Measurements from ENCODE around the gene PTPRD. TPM values are rescaled to one million over a fixed set of nuclear protein-coding genes. Genes with fewer than 3 reads are reported as not detected.

Gene PTPRD
- polyA plus RNA-seq, 4 donors = 2.1 to 5.6 (median 3.9) TPM

DNA sequence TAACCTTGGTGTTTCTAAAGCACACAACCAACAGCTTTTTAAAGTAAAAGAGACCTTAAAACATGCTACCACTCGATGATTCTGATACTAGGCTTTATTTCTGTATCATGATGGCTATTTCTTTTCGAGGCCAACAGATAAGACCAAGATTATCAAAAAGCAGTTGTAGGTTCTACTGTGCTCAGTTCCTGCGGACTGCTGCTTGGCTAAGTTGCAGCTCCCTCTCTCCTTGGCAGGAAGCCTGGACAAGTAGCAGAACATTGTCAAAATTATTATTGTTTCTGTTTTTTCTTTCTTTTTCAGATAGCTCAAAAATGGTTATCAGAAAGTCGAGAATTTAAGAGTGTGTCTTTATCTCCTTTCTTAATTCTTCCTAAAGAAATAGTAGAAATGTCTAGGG is 607.6 kb downstream of the PTPRD start:
- H3K36me3 ChIP-seq (ENCODE audit: control insufficient read depth in 3 of 3, insufficient read depth in 2 of 3, low read depth in 1 of 3, low read length in 3 of 3) = no peaks in the 10 kb centered on the region
- FAIRE-seq (no peak), DNase-seq (no peak)
- no peaks in the 10 kb centered on the region for H3K4me1 ChIP-seq (ENCODE audit: control insufficient read depth in 3 of 3, insufficient read depth in 2 of 3, low read depth in 1 of 3, low read length in 2 of 3)
- no peaks in the 10 kb centered on the region for H3K9me3 ChIP-seq (ENCODE audit: control insufficient read depth in 2 of 2, insufficient read depth in 1 of 2, low read depth in 1 of 2, low read length in 1 of 2)
- no peak overlapping the region for H3K4me3 ChIP-seq (ENCODE audit: low read depth in 1 of 3, low read length in 3 of 3)
- 27 to 39% (median 35%) methylated on average over 4 of the region's 4 CpGs for WGBS, 3 donors
- H3K27ac ChIP-seq (ENCODE audit: low read depth in 1 of 3, low read length in 2 of 3) = no peak overlapping the region
- no peaks in the 10 kb centered on the region for H3K27me3 ChIP-seq (ENCODE audit: control insufficient read depth in 3 of 3, insufficient read depth in 3 of 3, low read length in 3 of 3)

DNA sequence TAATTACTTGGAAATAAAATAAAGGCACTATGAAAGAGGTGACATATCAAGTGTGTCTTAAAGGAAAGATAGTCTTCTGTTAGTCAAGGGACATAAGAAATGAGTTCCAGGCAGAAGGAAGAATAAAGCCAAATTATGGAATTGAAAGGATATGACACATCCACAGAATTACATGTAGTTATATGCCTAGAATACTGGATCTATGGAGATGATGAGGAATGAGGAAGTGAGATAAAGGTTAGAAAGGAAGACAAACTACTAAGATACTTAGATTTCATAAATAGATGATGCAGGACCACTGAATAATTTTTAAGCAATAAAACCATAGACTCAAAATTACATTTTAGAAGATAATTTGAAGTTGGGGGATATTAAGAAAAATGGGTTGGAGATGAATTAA is 609.8 kb downstream of the PTPRD start:
- H3K4me3 ChIP-seq (ENCODE audit: low read depth in 1 of 3, low read length in 3 of 3) = no peak overlapping the region
- H3K36me3 ChIP-seq (ENCODE audit: control insufficient read depth in 3 of 3, insufficient read depth in 2 of 3, low read depth in 1 of 3, low read length in 3 of 3) = no peaks in the 10 kb centered on the region
- H3K9me3 ChIP-seq (ENCODE audit: control insufficient read depth in 2 of 2, insufficient read depth in 1 of 2, low read depth in 1 of 2, low read length in 1 of 2) = no peaks in the 10 kb centered on the region
- FAIRE-seq = no peak
- no peak for DNase-seq
- H3K27ac ChIP-seq (ENCODE audit: low read depth in 1 of 3, low read length in 2 of 3) = no peak overlapping the region
- H3K4me1 ChIP-seq (ENCODE audit: control insufficient read depth in 3 of 3, insufficient read depth in 2 of 3, low read depth in 1 of 3, low read length in 2 of 3) = no peaks in the 10 kb centered on the region
- no peaks in the 10 kb centered on the region for H3K27me3 ChIP-seq (ENCODE audit: control insufficient read depth in 3 of 3, insufficient read depth in 3 of 3, low read length in 3 of 3)

DNA sequence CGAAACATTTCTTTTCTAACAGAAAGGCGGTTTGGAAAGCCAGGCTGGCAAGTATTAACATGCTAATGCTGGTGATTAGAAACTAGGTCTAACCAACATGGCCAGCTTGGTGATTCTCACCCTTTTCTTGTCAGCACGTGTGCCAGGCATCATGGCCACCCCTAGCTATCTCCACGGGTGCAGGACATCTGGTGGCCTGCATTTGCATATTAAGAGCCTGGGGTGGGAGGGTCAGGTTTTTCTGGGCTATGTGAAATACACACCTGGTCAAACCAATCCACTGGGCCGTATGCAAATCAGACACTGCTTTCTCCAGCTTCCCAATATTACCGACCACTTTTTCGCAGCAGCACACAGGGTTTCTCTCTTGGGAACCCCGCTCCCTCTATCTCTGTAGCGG is 612.1 kb downstream of the PTPRD start:
- no peaks in the 10 kb centered on the region for H3K4me1 ChIP-seq (ENCODE audit: control insufficient read depth in 3 of 3, insufficient read depth in 2 of 3, low read depth in 1 of 3, low read length in 2 of 3)
- no peaks in the 10 kb centered on the region for H3K9me3 ChIP-seq (ENCODE audit: control insufficient read depth in 2 of 2, insufficient read depth in 1 of 2, low read depth in 1 of 2, low read length in 1 of 2)
- no peak overlapping the region for H3K4me3 ChIP-seq (ENCODE audit: low read depth in 1 of 3, low read length in 3 of 3)
- FAIRE-seq = no peak
- 75 to 83% (median 82%) methylated on average over 9 of the region's 9 CpGs for WGBS, 3 donors
- no peak for DNase-seq
- H3K27me3 ChIP-seq (ENCODE audit: control insufficient read depth in 3 of 3, insufficient read depth in 3 of 3, low read length in 3 of 3) = no peaks in the 10 kb centered on the region
- no peaks in the 10 kb centered on the region for H3K36me3 ChIP-seq (ENCODE audit: control insufficient read depth in 3 of 3, insufficient read depth in 2 of 3, low read depth in 1 of 3, low read length in 3 of 3)
- H3K27ac ChIP-seq (ENCODE audit: low read depth in 1 of 3, low read length in 2 of 3) = no peak overlapping the region

DNA sequence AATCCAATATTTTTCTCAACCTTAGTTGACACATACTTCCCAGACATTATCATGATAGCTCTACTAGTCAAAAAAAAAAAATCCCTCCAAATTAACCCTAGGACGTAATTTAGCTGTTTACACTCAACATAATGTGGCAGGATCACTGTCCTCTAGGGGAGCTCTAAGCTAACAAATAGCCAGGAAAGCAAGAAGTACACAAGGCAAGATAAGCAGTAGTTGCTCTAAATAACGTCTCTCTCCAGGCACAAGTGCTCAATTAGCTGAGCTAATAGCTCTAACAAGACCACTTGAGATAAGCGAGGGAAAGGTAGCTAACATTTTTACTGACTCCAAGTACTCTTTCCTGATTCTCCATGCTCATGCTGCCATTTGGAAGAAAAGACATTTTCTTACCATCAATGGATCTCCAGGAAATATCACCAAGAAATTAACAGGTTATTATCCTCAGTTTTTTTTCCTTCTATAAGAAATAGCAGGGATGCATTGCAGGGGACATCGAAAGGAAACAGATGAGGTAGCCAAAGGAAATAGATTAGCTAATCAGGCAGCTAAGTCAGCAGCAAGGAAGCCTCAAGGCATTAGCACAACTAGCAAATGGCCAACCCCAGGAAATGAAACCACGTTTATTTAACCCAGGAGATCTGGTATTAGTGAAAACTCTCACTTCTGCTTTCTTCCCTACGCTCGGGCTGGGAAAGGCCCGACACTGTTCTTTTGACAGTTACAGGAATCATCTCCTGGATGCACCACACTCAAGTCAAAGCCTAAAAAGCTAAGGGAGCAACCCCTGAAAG is 614.1 kb downstream of the PTPRD start:
- WGBS, 3 donors = 39 to 51% (median 50%) methylated on average over 8 of the region's 8 CpGs
- Histone ChIP-seq H3K9me3 (ENCODE audit: control insufficient read depth in 2 of 2, insufficient read depth in 1 of 2, low read depth in 1 of 2, low read length in 1 of 2) (no peaks in the 10 kb centered on the region), H3K4me3 (ENCODE audit: low read depth in 1 of 3, low read length in 3 of 3) (no peak overlapping the region), H3K4me1 (ENCODE audit: control insufficient read depth in 3 of 3, insufficient read depth in 2 of 3, low read depth in 1 of 3, low read length in 2 of 3) (no peaks in the 10 kb centered on the region), H3K36me3 (ENCODE audit: control insufficient read depth in 3 of 3, insufficient read depth in 2 of 3, low read depth in 1 of 3, low read length in 3 of 3) (no peaks in the 10 kb centered on the region), H3K27ac (ENCODE audit: low read depth in 1 of 3, low read length in 2 of 3) (no peak overlapping the region), H3K27me3 (ENCODE audit: control insufficient read depth in 3 of 3, insufficient read depth in 3 of 3, low read length in 3 of 3) (no peaks in the 10 kb centered on the region)
- FAIRE-seq = no peak
- no peak for DNase-seq

DNA sequence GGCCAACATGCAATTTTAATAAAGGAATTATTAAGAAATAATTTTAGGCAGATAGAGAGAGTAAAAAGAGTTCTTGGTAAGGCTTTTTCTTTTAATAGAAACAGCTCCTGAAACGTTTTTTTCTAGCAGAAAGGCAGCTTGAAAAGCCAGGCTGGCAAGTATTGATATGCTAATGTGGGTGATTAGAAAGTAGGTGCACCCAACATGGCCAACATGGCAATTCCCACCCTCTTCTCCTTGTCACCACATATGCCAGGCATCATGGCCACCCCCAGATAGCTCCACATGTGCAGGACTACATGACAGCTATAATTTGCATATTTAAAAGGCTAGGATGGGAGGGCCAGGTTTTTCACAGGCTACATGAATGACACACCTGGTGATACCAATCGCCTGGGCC is 615.2 kb downstream of the PTPRD start:
- FAIRE-seq = no peak
- WGBS, 3 donors = 40 to 50% (median 41%) methylated on average over 2 of the region's 2 CpGs

DNA sequence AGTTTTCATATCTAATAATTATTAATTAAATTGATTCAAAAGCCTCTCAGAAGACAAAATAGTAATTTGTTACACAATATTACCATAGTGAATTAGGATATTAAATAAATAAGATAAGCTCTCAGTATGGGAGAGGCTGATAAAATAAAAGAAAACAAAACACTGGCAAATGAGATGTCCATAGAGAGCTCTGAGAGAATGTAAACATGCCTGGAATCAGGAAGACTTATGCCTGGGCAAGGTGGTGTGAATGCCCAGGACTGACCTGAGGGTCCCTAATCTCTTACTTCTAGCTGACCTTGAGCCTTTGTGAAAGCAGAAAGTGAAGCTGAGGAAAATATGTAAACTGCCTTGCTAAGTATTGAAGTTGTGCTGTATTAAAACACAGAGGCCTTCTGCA is 616.5 kb downstream of the PTPRD start:
- H3K27ac ChIP-seq (ENCODE audit: low read depth in 1 of 3, low read length in 2 of 3) = no peak overlapping the region
- FAIRE-seq = no peak
- H3K9me3 ChIP-seq (ENCODE audit: control insufficient read depth in 2 of 2, insufficient read depth in 1 of 2, low read depth in 1 of 2, low read length in 1 of 2) = no peaks in the 10 kb centered on the region
- H3K36me3 ChIP-seq (ENCODE audit: control insufficient read depth in 3 of 3, insufficient read depth in 2 of 3, low read depth in 1 of 3, low read length in 3 of 3) = no peaks in the 10 kb centered on the region
- no peaks in the 10 kb centered on the region for H3K27me3 ChIP-seq (ENCODE audit: control insufficient read depth in 3 of 3, insufficient read depth in 3 of 3, low read length in 3 of 3)
- DNase-seq = no peak
- H3K4me3 ChIP-seq (ENCODE audit: low read depth in 1 of 3, low read length in 3 of 3) = no peak overlapping the region
- no peaks in the 10 kb centered on the region for H3K4me1 ChIP-seq (ENCODE audit: control insufficient read depth in 3 of 3, insufficient read depth in 2 of 3, low read depth in 1 of 3, low read length in 2 of 3)

More for the DNA sequence above, 615.2 kb downstream of the PTPRD start:
- no peaks in the 10 kb centered on the region for H3K36me3 ChIP-seq (ENCODE audit: control insufficient read depth in 3 of 3, insufficient read depth in 2 of 3, low read depth in 1 of 3, low read length in 3 of 3)
- no peaks in the 10 kb centered on the region for H3K4me1 ChIP-seq (ENCODE audit: control insufficient read depth in 3 of 3, insufficient read depth in 2 of 3, low read depth in 1 of 3, low read length in 2 of 3)
- H3K9me3 ChIP-seq (ENCODE audit: control insufficient read depth in 2 of 2, insufficient read depth in 1 of 2, low read depth in 1 of 2, low read length in 1 of 2) = no peaks in the 10 kb centered on the region
- no peaks in the 10 kb centered on the region for H3K27me3 ChIP-seq (ENCODE audit: control insufficient read depth in 3 of 3, insufficient read depth in 3 of 3, low read length in 3 of 3)
- DNase-seq = no peak
- H3K4me3 ChIP-seq (ENCODE audit: low read depth in 1 of 3, low read length in 3 of 3) = no peak overlapping the region
- H3K27ac ChIP-seq (ENCODE audit: low read depth in 1 of 3, low read length in 2 of 3) = no peak overlapping the region

DNA sequence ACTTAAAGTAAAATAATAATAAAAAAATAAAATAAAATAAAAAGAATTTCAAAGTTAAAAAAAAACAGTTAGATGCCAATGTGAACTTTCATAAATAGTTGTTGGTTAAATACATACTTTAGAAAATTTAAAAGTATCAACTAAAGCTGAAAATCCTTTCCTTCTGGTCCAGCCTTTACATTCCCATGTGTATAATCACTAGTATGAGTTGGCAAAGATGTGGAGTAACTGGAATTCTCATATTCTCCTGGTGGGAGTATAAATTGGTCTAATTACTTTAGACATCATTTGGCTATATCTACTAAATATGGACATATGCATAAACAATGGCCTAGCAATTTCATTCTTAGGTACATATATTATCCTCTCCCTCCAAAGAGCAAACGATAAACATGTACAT is 619.9 kb downstream of the PTPRD start:
- 87 to 91% (median 90%) methylated on average over 1 of the region's 1 CpG for WGBS, 3 donors
- no peak overlapping the region for H3K27ac ChIP-seq (ENCODE audit: low read depth in 1 of 3, low read length in 2 of 3)
- H3K4me1 ChIP-seq (ENCODE audit: control insufficient read depth in 3 of 3, insufficient read depth in 2 of 3, low read depth in 1 of 3, low read length in 2 of 3) = no peaks in the 10 kb centered on the region
- DNase-seq = no peak
- no peaks in the 10 kb centered on the region for H3K36me3 ChIP-seq (ENCODE audit: control insufficient read depth in 3 of 3, insufficient read depth in 2 of 3, low read depth in 1 of 3, low read length in 3 of 3)
- FAIRE-seq = no peak
- no peak overlapping the region for H3K4me3 ChIP-seq (ENCODE audit: low read depth in 1 of 3, low read length in 3 of 3)
- no peaks in the 10 kb centered on the region for H3K27me3 ChIP-seq (ENCODE audit: control insufficient read depth in 3 of 3, insufficient read depth in 3 of 3, low read length in 3 of 3)
- H3K9me3 ChIP-seq (ENCODE audit: control insufficient read depth in 2 of 2, insufficient read depth in 1 of 2, low read depth in 1 of 2, low read length in 1 of 2) = peaks cover 0 to 14% of the 10 kb centered on the region in 2 donors

DNA sequence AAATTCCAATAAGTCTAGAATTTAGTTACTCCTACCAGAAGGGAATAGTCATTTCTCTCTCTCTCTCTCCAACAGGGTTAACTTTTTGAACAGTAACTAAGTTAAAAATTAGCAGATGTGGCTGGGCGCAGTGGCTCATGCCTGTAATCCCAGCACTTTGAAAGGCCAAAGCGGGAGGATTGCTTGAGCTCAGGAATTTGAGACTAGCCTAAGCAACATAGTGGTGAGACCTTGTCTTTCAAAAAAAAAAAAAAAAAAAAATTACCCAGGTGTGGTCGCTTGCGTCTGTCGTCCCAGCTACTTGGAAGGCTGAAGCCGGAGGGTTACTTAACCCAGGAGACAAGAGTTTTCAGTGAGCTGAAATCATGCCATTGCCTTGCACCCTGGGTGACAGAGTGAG is 639.7 kb downstream of the PTPRD start:
- H3K4me1 ChIP-seq (ENCODE audit: control insufficient read depth in 3 of 3, insufficient read depth in 2 of 3, low read depth in 1 of 3, low read length in 2 of 3) = no peaks in the 10 kb centered on the region
- H3K27me3 ChIP-seq (ENCODE audit: control insufficient read depth in 3 of 3, insufficient read depth in 3 of 3, low read length in 3 of 3) = no peaks in the 10 kb centered on the region
- FAIRE-seq = no peak
- H3K36me3 ChIP-seq (ENCODE audit: control insufficient read depth in 3 of 3, insufficient read depth in 2 of 3, low read depth in 1 of 3, low read length in 3 of 3) = no peaks in the 10 kb centered on the region
- H3K4me3 ChIP-seq (ENCODE audit: low read depth in 1 of 3, low read length in 3 of 3) = no peak overlapping the region
- no peak for DNase-seq
- H3K27ac ChIP-seq (ENCODE audit: low read depth in 1 of 3, low read length in 2 of 3) = no peak overlapping the region
- 30 to 67% (median 57%) methylated on average over 6 of the region's 6 CpGs for WGBS, 3 donors
- no peaks in the 10 kb centered on the region for H3K9me3 ChIP-seq (ENCODE audit: control insufficient read depth in 2 of 2, insufficient read depth in 1 of 2, low read depth in 1 of 2, low read length in 1 of 2)

DNA sequence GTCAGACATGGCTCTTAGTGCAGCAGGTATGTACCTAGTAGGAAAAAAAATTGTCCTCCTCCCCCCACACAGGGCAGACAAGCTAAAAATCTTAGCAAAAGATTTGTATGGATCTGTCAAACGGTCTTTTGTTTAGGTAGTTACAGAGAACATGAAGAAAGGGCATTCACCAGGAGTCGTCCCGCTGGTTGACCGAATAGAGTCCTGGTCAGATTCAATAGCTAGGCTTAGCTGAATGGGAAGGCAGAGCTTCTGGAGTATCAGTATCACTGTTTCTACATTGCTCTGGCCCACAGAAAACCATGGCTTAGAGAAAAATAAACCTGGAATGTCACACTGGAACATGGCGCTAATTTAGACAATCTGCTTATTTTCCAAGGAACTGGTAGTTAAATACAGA is 642.3 kb downstream of the PTPRD start:
- Histone ChIP-seq H3K36me3 (ENCODE audit: control insufficient read depth in 3 of 3, insufficient read depth in 2 of 3, low read depth in 1 of 3, low read length in 3 of 3) (no peaks in the 10 kb centered on the region), H3K27me3 (ENCODE audit: control insufficient read depth in 3 of 3, insufficient read depth in 3 of 3, low read length in 3 of 3) (no peaks in the 10 kb centered on the region), H3K4me1 (ENCODE audit: control insufficient read depth in 3 of 3, insufficient read depth in 2 of 3, low read depth in 1 of 3, low read length in 2 of 3) (no peaks in the 10 kb centered on the region), H3K27ac (ENCODE audit: low read depth in 1 of 3, low read length in 2 of 3) (no peak overlapping the region), H3K4me3 (ENCODE audit: low read depth in 1 of 3, low read length in 3 of 3) (no peak overlapping the region), H3K9me3 (ENCODE audit: control insufficient read depth in 2 of 2, insufficient read depth in 1 of 2, low read depth in 1 of 2, low read length in 1 of 2) (no peaks in the 10 kb centered on the region)
- 85 to 92% (median 88%) methylated on average over 5 of the region's 5 CpGs for WGBS, 3 donors
- FAIRE-seq = no peak
- DNase-seq = no peak
